A375 (cell line): Measurements from ENCODE around the gene ANKRD63. TPM values are rescaled to one million over a fixed set of nuclear protein-coding genes. Genes with fewer than 3 reads are reported as not detected.

ENCODE experiments used
- total RNA-seq: library from RNA; depleted of rRNA; stranded (reverse); fragments of >200 nt; shearing (Covaris generic); gene quantifications from 2 replicates; pipeline ENCODE4 v1.2.3, GENCODE V29; 2014; rRNA removed

ANKRD63 gene, protein sequence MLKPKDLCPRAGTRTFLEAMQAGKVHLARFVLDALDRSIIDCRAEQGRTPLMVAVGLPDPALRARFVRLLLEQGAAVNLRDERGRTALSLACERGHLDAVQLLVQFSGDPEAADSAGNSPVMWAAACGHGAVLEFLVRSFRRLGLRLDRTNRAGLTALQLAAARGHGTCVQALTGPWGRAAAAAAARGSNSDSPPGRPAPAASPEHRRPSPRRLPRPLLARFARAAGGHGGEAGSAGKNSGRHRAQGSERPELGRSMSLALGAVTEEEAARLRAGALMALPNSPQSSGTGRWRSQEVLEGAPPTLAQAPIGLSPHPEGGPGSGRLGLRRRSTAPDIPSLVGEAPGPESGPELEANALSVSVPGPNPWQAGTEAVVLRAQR
- 0.34 and 0.37 TPM in 2 replicates for total RNA-seq

DNA sequence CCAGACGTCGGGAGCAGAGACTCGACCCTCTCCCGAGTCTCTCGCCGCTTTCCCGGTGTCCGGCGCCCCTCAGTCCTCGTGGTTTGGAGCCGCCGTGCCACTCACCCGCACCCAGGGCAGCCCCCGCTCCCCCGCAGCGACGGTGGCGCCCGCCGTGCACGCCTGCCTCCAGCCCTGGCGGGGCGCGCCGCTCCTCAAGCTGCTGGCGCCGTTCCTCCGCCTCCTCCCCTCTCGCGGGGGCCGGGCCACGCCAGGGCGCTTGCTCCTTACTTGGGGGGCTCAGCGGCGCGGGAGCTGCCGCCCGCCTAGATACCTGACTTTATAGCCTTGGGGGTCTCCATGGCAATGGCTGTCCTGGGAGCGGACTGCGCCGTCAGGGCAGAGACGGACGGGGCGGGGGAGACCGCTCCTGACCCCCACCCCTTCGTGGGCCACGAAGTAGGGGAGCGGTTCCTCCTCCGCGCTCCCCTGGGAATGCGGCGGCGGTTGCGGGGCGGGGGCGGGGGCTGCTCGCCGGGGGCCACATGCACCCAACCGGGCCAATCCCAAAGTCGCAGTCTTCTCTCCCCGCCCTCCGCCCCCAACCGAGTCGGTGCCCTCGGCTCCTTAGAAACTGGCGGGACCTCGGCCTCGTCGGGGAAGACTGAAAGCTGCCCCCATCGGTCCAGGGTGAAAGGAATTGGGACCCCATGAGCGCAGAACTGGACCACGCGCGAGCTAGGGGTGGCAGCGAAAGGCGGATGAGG lies at the start of gene ANKRD63:
Gene ANKRD63, minus strand, starts transcription at position 196 of the 746 bp plus-strand sequence. CDS start 478 bp downstream, outside the sequence.

GRCh38 chr15:40323239-40323952 lies 40.5 kb upstream of the ANKRD63 start, which contains the start of gene INAFM2:
INAFM2 (plus strand) TSS chr15:40323692; CDS start chr15:40324056, 364 bp downstream.

GRCh38 chr15:40307421-40308211 lies 24.8 kb upstream of the ANKRD63 start, which contains the start of gene PLCB2:
PLCB2 (minus strand) TSS chr15:40307935; CDS start chr15:40307672, 263 bp downstream.

GRCh38 chr15:40238532-40239403 lies 44.1 kb downstream of the ANKRD63 start, which contains the start of gene PAK6:
PAK6 (plus strand) TSS chr15:40239063; CDS start chr15:40264786, 25,723 bp downstream.

Other genes with a start within 250 kb of the ANKRD63 start
- gene SRP14, start 243.9 kb downstream of the ANKRD63 start, total RNA-seq, result 479 and 499 TPM in 2 replicates
- 4.8 and 8.1 TPM in 2 replicates for gene BMF, start 174.2 kb downstream of the ANKRD63 start, total RNA-seq
- gene BUB1B, start 122.0 kb downstream of the ANKRD63 start, total RNA-seq, result 54.6 and 74.5 TPM in 2 replicates
- 0.64 and 0.91 TPM in 2 replicates for gene PAK6, start 44.0 kb downstream of the ANKRD63 start, total RNA-seq
- gene PLCB2, start 24.9 kb upstream of the ANKRD63 start, total RNA-seq, result 0.98 and 1.9 TPM in 2 replicates
- gene INAFM2, start 40.6 kb upstream of the ANKRD63 start, total RNA-seq, result 16.1 and 17.4 TPM in 2 replicates
- 47.7 and 53.8 TPM in 2 replicates for gene CCDC9B, start 57.9 kb upstream of the ANKRD63 start, total RNA-seq
- gene PHGR1, start 68.0 kb upstream of the ANKRD63 start, total RNA-seq, result not detected in 2 replicates
- 0.15 and 1.0 TPM in 2 replicates for gene DISP2, start 75.2 kb upstream of the ANKRD63 start, total RNA-seq
- 114 and 118 TPM in 2 replicates for gene KNSTRN, start 99.7 kb upstream of the ANKRD63 start, total RNA-seq
- 33.1 and 36.4 TPM in 2 replicates for gene IVD, start 122.7 kb upstream of the ANKRD63 start, total RNA-seq
- 9.8 and 12.5 TPM in 2 replicates for gene BAHD1, start 157.9 kb upstream of the ANKRD63 start, total RNA-seq
- gene CHST14, start 187.9 kb upstream of the ANKRD63 start, total RNA-seq, result 18.4 and 22.0 TPM in 2 replicates